GM21717 (cell line): ENCODE data around the gene PLRG1.

Experiments used
- ATAC-seq: cut with Tn5 transposase; IDR thresholded peaks from one replicate; pipeline ENCODE4 v1.9.1; 2021; ENCODE audit warnings: mild to moderate bottlenecking, moderate library complexity; ENCODE audit not compliant: unreplicated experiment

PLRG1 gene

DNA sequence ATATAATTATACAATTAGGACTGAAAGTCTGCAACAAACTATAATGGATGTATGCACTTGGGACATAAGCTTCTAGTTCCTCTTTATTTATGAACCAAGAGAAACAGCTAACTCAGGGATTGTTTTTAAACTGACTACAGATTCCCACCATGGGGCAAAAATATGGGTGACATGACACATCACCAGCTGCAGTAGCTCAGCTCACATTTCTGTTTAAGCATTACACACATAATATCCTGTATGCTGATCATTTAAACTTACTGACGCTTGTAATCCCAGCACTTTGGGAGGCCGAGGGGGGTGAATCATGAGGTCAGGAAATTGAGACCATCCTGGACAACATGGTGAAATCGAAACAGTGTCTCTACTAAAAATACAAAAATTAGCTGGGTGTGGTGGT lies 24.1 kb upstream of the PLRG1 start:
- ATAC-seq: no peak

DNA sequence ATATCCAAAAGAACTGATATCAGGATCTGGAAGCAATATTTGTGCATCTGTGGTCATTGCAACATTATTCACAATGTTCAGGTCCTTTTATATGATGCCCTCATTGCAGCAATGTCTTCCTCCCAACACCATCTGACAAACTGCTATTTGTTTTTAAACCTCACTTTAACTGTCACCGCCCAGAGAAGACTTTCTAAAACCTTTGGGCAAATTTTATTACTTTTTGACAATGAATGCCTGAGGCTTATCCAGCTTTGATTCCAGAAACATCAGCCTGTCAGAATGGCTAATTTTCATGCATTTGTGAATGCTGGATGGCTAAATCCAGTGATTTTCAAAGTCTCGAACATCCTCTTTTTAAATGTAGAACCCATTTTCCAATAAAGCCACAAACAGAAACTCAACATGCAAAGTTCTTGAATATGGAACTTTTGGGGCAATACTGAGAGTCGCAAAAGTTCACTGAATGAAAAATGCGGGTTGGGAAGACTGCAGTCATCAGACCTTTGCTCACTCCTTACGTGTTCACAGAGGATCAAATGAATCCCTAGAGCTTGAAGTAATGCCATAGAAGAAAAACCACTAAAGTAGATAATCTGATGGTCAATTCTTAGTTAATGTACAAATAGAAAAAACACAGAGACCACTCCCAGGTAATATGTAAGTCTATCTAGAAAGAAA lies 23.1 kb upstream of the PLRG1 start:
- no peak for ATAC-seq

DNA sequence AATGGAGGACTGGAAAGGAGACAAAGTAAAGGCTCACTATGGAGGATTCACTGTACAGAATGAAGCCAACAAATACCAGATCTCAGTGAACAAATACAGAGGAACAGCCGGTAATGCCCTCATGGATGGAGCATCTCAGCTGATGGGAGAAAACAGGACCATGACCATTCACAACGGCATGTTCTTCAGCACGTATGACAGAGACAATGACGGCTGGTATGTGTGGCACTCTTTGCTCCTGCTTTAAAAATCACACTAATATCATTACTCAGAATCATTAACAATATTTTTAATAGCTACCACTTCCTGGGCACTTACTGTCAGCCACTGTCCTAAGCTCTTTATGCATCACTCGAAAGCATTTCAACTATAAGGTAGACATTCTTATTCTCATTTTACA lies 19.4 kb upstream of the PLRG1 start:
- ATAC-seq: no peak

DNA sequence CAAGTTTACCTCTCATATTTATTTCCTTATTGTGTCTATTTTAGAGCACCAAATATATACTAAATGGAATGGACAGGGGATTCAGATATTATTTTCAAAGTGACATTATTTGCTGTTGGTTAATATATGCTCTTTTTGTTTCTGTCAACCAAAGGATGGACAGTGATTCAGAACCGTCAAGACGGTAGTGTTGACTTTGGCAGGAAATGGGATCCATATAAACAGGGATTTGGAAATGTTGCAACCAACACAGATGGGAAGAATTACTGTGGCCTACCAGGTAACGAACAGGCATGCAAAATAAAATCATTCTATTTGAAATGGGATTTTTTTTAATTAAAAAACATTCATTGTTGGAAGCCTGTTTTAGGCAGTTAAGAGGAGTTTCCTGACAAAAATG lies 18.8 kb upstream of the PLRG1 start:
- no peak for ATAC-seq

DNA sequence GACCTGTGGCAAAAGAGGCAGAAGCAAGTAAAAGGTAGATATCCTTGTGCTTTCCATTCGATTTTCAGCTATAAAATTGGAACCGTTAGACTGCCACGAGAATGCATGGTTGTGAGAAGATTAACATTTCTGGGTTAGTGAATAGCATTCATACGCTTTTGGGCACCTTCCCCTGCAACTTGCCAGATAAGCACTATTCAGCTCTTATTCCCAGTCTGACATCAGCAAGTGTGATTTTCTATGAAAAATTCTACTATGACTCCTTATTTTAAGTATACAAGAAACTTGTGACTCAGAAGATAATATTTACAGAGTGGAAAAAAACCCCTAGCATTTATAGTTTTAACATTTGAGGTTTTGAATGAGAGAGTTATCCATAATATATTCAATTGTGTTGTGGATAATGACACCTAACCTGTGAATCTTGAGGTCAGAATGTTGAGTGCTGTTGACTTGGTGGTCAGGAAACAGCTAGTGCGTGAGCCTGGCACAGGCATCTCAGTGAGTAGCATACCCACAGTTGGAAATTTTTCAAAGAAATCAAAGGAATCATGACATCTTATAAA lies 16.5 kb upstream of the PLRG1 start:
- no peak for ATAC-seq

DNA sequence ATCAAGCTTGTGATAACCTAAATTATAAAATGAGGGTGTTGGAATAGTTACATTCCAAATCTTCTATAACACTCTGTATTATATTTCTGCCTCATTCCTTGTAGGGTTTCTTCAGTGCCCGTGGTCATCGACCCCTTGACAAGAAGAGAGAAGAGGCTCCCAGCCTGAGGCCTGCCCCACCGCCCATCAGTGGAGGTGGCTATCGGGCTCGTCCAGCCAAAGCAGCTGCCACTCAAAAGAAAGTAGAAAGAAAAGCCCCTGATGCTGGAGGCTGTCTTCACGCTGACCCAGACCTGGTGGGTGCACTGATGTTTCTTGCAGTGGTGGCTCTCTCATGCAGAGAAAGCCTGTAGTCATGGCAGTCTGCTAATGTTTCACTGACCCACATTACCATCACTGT lies 15.5 kb upstream of the PLRG1 start:
- no peak for ATAC-seq

DNA sequence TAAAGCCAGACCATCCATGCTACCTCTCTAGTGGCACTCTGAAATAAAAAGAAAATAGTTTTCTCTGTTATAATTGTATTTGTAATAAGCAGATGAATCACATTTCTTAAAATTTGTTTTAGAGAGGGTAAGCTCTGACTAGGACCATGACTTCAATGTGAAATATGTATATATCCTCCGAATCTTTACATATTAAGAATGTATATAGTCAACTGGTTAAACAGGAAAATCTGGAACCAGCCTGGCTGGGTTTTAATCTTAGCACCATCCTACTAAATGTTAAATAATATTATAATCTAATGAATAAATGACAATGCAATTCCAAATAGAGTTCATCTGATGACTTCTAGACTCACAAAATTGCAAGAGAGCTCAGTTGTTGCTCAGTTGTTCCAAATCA lies 14.1 kb upstream of the PLRG1 start:
- no peak for ATAC-seq

DNA sequence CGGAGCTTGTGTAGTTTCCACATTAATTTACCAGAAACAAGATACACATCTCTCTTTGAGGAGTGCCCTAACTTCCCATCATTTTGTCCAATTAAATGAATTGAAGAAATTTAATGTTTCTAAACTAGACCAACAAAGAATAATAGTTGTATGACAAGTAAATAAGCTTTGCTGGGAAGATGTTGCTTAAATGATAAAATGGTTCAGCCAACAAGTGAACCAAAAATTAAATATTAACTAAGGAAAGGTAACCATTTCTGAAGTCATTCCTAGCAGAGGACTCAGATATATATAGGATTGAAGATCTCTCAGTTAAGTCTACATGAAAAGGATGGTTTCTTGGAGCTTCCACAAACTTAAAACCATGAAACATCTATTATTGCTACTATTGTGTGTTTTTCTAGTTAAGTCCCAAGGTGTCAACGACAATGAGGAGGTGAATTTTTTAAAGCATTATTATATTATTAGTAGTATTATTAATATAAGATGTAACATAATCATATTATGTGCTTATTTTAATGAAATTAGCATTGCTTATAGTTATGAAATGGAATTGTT lies 12.6 kb upstream of the PLRG1 start, which contains the start of gene FGB:
Gene FGB (plus strand): TSS at position 315 of the 558 bp plus-strand sequence. CDS start 8 bp downstream, at position 323.
- no peak for ATAC-seq

DNA sequence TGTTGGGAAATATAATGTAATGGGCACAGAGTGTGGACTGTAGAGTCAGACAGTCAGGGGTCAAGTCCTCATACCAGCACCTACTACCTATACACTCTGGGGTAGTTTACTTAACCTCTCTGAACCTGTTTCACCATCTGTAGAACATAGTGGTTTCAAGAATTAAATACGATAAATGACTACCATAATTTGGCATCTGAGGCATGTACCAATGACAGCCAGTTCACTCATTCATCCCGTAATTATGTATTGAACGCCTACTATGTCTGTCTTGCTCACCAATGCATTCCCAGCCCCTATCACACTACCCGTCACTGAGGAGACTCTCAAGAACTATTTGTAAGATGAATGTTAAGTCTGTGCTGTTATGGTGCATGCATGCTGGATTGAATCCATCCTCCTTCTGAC lies 10.6 kb upstream of the PLRG1 start:
- ATAC-seq: peak; percentile 14

DNA sequence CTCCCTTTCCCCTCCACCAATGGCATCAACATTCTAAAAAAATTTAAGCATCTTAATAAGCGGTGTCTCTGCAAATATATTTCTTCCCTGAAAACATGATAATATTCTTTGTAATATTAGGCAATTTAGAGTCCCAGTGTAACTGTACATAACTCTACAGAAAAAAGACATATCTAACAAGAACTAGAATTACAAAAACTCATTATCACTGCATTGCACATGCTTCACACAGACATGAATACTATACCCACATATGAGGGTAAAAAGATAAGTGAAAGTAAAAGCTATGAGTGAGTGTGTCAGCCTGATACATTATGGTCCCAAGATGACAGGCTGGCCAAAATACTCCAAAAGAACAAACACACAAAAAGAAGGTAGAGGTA lies 10.2 kb upstream of the PLRG1 start:
- ATAC-seq: peak; percentile 53

DNA sequence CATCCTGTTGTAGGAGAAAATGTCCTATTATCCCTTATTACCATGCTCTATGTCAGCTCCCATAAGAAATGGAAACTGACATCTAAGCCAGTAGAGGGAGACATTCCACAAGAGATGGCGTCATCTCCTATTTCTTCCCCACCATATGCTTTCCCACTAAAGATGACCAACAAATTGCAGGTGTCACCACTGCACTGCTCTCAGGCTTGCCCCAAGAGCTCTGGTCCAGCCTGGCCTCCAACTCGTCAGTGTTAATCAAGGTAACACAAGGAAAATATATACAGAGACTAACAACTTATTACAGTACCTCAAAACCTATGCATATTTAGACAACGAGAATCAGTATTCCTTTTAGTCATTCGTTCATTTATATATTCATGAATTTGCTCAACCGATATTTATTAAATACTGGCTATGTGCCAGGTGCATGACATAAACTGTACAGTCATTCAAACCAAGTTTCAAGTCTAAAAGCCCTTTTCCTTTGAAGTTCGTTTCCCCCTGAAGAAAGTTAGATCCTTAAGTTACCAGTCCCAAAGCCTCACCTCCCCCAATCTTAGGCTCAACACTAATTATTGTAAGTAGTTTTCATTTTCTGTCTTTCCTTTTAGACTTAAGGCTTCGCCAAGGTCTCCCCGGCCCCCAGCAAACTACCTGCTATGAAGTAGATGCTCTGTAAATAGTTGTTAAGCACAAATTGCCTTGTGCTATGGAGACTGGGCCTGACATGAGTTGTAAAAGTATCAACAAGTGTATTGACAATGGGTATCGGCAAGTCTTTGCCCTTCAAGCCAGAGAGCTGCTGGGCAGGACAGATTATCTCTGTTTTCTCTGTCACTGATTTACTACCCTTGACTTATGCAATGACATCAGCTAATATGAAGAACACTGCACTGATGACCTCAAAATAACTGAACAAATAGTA lies 9.6 kb upstream of the PLRG1 start:
- ATAC-seq: peak; percentile 81

DNA sequence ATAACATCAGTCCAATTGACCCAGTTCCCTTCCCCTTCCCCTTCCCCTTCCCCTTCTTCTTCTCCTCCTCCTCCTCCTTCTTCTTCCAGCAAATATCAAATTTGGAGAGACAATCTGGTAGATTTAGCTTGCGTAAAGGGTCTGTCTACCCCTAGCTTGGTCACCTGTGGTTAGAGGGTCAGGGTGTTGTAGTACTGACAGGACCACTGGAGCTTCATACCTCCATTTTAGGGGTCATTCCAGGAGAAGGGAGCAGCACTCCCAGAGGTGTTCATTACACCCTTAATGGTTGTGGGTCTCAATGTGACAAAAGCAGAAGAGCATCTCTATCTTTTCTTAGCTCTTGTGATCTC lies 8.9 kb upstream of the PLRG1 start:
- ATAC-seq: peak; percentile 28

DNA sequence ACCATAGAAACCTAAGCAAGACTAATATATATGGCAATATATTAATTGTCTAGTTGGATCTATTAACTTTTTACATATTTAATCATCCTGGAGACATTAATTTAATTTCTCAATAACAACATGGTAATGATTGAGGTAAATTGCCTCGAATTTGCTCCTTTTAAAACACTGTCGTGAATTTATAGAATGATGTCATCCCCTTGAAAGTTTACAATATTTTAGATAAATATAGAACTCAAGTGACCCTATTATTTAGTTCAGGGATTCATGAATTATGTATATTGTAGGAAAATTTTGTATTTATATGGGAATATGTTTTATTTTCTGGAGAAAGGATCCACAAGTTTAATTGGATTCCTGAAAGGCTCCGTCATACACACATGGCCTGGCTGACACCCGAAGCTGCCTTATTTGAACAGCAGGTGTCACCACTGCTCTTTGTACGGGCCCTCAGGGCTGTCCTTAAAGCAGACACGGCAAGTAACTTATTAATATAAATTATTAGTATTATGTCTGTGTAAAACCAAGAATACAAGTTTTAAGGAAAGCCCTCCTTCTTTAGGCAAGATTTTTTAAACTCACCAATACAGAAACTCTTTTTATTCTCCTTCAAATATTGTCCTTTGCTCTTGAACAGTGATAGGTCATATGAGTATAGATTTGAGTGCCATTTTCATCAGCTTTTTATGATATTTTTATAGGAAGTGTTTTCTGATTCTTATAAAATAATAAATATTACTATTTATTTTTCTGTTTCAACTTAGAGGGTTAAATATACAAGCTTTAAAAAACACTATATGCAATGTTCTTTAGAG lies 1.9 kb upstream of the PLRG1 start:
- peak; percentile 55 for ATAC-seq

DNA sequence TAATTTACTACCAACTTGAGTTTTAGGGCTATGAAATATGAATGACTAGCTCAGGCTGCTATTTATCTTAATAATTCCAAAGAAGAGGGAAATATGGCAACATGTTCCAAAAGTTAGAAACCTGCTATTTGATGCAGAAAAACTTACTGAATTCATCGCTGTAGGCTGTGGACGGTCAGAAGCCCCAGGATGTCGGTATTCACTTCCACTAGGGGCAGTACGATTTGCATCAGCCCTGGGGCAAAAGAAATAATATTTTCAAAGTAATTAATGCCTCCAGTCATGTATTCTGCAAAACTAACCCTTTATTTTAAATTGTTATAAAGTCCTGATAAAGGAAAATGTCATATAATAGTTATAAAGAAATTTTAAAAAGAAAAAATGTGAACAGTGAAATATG lies 4.5 kb downstream of the PLRG1 start:
- ATAC-seq: no peak

DNA sequence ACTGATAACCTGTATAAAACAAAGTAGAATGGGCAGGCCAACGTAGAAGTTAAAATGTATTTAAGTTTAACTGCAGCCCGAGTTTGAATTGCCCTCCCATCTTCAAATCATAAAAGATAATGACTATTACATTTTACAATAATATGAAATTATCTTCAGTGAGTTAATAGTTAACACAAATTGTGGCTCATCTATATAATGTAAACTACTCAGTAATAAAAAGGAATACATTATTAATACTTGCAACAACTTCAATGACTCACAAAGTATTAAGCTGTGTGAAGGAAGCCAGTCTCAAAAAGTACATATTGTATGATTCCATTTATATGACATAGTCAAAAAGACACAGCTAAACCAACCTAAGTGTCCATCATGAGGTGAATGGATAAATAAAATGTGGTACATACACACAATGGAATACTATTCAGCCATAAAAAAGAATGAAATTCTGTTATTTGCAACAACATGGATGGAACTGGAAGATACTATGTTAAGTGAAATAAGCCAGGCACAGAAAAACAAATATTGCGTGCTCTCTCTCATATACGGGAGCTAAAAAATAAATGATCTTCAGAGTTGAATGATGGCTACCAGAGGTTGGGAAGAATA lies 7.8 kb downstream of the PLRG1 start:
- ATAC-seq: no peak

DNA sequence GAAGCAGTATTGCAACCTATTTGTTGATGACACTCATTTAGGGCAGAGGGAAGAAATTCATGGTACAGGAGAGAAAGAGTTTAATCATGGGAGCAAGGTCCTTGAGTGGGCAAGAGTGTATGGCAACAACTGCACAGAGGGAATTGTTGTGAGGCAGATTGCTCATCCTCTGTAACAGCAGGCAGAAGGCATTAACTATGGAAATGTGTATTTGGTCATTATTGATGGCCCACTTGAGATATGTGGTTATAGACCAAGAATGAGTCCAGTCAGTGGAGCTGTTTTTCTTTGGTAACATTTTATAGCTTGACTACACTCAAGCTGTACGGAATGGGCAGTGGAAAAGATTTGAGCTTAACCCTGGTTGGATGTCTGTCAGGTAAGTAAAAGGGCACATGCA lies 15.9 kb downstream of the PLRG1 start:
- ATAC-seq: no peak

DNA sequence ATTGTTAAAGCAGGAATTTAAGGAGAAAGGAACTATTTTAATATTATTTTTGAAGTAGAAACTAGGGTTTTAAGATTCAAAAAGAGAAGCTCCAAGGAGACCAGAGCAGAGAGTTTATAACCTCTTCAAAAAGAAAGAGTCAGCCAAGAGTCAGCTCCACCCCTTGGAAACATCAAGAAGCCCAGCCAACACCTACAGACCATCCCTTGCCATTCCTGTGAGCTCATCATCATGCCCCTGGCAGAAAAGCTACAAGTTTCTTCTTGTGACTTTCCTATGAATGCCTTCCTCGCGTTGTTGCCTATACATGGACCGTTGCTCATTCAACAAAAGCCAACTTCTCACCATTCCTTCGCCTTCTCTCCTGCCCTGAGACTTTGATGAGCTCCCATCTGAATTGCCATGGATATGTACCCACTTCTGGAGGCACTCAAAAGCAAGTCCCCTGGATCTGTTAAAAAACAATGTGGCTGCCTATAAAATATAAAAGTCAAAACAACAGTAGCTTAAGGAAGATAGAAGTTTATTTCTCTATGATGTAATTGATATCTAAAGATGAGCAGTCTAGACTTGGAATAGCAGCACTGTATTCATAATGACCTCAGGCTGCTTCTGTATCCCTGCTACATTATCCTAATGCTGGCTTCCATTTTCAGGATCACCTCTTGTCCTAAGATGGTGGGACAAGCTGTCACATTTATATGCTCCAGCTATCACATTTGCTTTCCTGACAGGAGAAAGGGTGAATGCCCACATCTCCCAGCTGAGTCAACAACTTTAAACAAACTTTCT lies 20.3 kb downstream of the PLRG1 start:
- no peak for ATAC-seq

DNA sequence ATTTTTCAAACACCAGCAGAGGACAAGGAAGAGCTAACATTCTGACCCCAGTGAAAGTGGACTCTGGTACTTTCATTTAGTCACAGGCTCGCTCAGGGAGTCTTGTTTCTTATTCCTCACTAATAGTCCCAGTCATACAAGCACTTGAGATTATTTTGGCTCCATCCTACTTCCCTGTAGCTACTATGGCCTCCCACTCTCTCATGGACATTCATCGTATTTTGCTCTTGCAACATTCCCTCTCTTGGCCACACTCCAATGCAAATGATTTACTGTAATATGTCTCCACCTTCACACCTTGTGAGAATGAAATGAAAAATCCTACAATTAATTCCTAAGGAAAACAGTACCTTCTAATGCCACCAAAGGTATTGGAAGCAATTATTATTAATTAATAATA lies 21.3 kb downstream of the PLRG1 start:
- no peak for ATAC-seq

DNA sequence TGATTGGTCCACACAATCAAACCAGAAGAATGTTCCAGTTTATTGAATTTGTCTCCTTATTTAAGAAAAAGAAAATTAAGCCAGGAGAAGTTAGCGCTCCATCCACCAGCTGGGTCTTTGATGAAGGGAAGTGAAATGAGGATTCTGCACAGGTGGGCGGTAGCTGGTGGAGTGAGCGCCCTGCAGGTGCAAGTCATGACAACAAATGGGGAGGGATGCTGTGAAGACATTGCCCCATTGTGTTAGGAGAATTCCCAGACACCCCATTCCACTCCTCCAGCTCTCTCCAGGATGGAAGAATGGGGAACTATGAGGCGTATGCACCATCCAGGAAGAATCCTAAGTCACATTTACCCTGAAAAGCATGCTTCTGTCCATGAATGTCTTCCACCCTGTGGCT lies 22.9 kb downstream of the PLRG1 start:
- no peak for ATAC-seq

DNA sequence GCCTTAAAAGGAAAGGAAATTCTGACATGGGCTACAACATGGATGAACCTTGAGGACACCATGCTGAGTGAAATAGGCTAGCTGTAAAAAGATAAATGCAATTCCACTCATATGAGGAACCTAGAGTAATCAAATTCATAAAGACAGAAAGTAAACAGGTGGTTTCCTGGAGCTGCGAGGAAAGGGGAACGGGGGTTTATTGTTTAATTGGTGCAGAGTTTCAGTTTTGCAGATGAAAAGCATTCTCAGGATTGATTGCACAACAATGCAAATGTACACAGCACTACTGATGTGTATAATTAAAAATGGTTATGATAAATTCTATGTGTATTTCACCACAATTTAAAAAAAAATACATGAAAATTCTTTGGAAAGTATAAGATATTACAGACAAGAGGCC lies 24.0 kb downstream of the PLRG1 start:
- ATAC-seq: no peak
